ENCODE measurements around the gene DGKK. TPM values are rescaled to one million over a fixed set of nuclear protein-coding genes. Genes with fewer than 3 reads are reported as not detected.

DGKK gene
- total and polyA plus RNA-seq, 8 donors, result 0.03 to 0.11 (median 0.07) TPM; not detected in 1

- Histone ChIP-seq H3K27ac (no peak overlapping the region), H3K4me1 (no peaks in the 10 kb centered on the region), H3K4me3 (no peak overlapping the region), H3K27me3 (no peaks in the 10 kb centered on the region), H3K9me3 (no peaks in the 10 kb centered on the region), H3K36me3 (no peaks in the 10 kb centered on the region)
- ATAC-seq (peak; percentile 80), DNase-seq (no peak)
- TF ChIP-seq CTCF (IDR thresholded peaks at IDR 0.05), result no peak
- intact Hi-C loops (cut with DNase I), result no loop called here
Observed at GRCh38 chrX:50448565-50448964, 22.1 kb downstream of the DGKK start.

GRCh38 chrX:50447535-50447934 is 23.1 kb downstream of the DGKK start:
- H3K9me3 ChIP-seq, result no peaks in the 10 kb centered on the region
- no peak for DNase-seq
- H3K4me1 ChIP-seq, result no peaks in the 10 kb centered on the region
- no peaks in the 10 kb centered on the region for H3K36me3 ChIP-seq
- no peaks in the 10 kb centered on the region for H3K27me3 ChIP-seq
- no peak overlapping the region for H3K4me3 ChIP-seq
- no peak for ATAC-seq
- intact Hi-C loops (cut with DNase I), result no loop called here
- no peak for TF ChIP-seq CTCF (IDR thresholded peaks at IDR 0.05)
- H3K27ac ChIP-seq, result no peak overlapping the region

GRCh38 chrX:50442426-50443116 is 28.1 kb downstream of the DGKK start:
- DNase-seq (no peak), ATAC-seq (no peak)
- no peaks in the 10 kb centered on the region for H3K4me1 ChIP-seq
- no peak overlapping the region for H3K27ac ChIP-seq
- intact Hi-C loops (cut with DNase I), result no loop called here
- H3K9me3 ChIP-seq, result no peaks in the 10 kb centered on the region
- no peaks in the 10 kb centered on the region for H3K27me3 ChIP-seq
- H3K36me3 ChIP-seq, result no peaks in the 10 kb centered on the region
- no peak overlapping the region for H3K4me3 ChIP-seq
- no peak for TF ChIP-seq CTCF (IDR thresholded peaks at IDR 0.05)

GRCh38 chrX:50436797-50437196 is 33.8 kb downstream of the DGKK start:
- no peaks in the 10 kb centered on the region for H3K4me1 ChIP-seq

GRCh38 chrX:50432829-50433289 is 37.8 kb downstream of the DGKK start:
- Histone ChIP-seq H3K27me3 (no peaks in the 10 kb centered on the region), H3K27ac (no peak overlapping the region), H3K9me3 (no peaks in the 10 kb centered on the region), H3K4me3 (no peak overlapping the region), H3K36me3 (no peaks in the 10 kb centered on the region), H3K4me1 (no peaks in the 10 kb centered on the region)
- no peak for TF ChIP-seq CTCF (IDR thresholded peaks at IDR 0.05)
- intact Hi-C loops (cut with DNase I), result no loop called here
- ATAC-seq (no peak), DNase-seq (peak in 1 of 4 donors; percentile 0)

More at GRCh38 chrX:50436797-50437196, 33.8 kb downstream of the DGKK start:
- TF ChIP-seq CTCF (IDR thresholded peaks at IDR 0.05), result no peak
- no peak overlapping the region for H3K27ac ChIP-seq
- intact Hi-C loops (cut with DNase I), result no loop called here
- no peaks in the 10 kb centered on the region for H3K27me3 ChIP-seq
- H3K36me3 ChIP-seq, result no peaks in the 10 kb centered on the region
- no peaks in the 10 kb centered on the region for H3K9me3 ChIP-seq
- no peak overlapping the region for H3K4me3 ChIP-seq
- ATAC-seq (no peak), DNase-seq (no peak)

Measured in left lung (tissue), 10 donors.